GM12872 (cell line): Measurements from ENCODE around the gene SLC1A7.

ENCODE experiments used
- CTCF ChIP-seq: IDR thresholded peaks from 3 replicates; pipeline ENCODE4 v1.5.1; 2011; ENCODE audit warnings: low read depth, mild to moderate bottlenecking, low read length, moderate library complexity; ENCODE audit not compliant: insufficient read depth

Gene SLC1A7

DNA sequence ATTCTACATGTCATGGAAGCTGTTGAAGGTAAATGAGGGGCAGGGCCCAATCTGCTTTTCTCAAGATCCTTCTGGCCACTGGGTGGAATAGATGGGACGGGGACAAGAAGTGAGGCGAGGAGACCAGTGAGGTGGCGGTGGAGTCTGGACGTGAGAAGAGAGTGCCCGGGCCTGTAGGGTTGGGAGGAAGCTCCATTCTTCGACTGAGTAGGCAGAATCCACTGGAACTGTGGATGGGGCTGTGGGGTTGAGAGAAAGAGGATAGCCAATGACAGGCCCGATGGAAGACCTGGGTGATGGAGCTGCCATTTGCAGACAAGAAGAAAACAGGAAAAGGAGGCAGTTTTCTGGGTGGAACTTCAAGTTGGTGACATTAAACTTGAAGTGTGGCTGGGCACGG is 10.3 kb downstream of the SLC1A7 start:
- TF ChIP-seq CTCF = no peak

DNA sequence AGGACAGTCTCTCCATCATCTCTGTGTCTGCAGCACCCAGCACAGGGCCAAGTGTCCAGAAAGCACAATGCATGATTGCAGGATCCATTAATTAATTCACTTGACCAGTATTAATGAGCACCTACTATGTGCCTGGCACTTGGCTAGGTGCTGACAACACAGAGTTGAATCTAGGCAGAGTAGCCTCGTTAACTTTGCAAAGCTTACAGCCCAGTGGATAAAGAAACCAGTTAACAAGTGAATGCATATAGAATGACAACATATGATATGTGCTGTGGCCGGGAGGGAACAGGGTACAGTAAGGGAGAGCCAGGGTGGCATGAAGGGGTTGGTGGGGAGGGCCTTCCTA is 10.9 kb downstream of the SLC1A7 start:
- TF ChIP-seq CTCF = no peak

GRCh38 chr1:53130878-53131589 is 11.4 kb downstream of the SLC1A7 start:
- no peak for TF ChIP-seq CTCF

GRCh38 chr1:53130598-53130877 is 11.9 kb downstream of the SLC1A7 start:
- TF ChIP-seq CTCF = no peak

DNA sequence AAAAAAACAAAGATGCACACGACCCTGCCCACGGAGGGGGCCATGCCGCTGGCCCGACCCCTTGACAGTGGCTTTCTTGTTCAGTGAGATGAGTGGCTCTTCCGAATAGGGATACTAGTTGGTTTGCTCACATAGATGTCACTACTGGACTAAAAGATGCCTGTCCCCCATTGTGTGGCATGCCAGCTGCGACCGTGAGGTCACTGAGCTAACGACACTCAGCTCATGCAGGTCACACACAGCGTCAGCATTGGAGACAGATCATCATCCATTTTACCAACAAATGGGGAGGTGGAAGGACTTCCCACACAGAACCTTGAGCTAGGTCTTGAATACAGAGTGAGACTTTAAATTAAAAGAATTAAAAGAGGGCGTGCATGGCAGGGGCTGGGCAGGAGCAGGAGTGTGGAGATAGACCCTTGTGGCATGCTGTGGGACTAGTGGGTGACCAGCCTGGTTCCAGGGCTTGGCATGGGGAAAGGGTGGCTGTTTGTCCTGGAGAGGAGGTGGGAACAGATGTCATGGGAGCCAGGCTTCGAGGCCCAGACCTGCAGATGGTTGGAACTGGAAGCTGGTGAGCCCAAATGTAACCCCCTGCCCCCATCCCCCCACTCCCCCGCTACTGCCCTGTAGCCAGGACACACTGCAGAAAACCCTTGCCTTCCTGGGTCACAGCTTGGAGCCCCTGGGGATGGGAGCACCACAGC is 12.4 kb downstream of the SLC1A7 start:
- TF ChIP-seq CTCF = no peak

DNA sequence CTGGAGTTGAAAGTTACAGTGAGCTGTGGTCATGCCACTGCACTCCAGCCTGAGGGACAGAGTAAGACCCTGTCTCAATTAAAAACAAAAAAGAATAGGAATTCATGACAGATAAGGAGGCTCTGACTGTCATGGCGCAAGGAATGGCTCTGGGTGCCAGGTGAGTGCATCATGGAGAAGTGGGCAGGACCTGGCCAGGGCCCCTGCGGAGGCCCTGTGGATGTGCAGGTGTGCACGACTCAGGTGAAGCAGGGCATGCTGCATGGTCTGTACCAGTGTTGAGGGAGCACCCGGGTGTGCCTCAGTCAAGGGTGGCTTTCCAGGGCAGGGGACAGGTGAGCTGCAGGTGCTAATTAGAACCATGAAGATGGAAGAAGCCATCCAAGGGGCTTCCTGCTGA is 14.0 kb downstream of the SLC1A7 start:
- no peak for TF ChIP-seq CTCF

DNA sequence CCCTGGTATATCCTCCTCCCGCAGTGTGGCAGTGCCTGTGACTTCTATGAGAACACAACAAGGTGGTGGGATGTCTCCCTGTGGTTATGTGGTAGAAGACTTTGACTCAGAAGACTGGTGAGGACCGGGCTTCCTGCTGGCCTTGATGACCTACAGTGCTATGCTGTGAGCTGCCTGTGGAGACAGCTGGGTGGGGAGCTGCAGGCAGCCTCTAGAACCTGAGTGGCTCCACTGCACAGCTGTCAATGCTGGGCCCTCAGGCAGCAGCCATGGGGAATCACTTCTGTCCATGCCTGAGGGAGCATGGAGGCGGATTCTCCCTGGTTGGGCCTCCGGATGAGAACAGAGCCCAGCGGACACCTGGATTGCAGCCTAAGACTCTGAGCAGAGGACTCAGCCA is 14.9 kb downstream of the SLC1A7 start:
- no peak for TF ChIP-seq CTCF
